Thoracic aorta (tissue), 2 donors: ENCODE data around the gene LAPTM5. TPM values are rescaled to one million over a fixed set of nuclear protein-coding genes. Genes with fewer than 3 reads are reported as not detected.

Experiments
- total RNA-seq, 2 donors: library from RNA; depleted of rRNA; stranded (reverse); fragments of >200 nt; gene quantifications; one replicate each; pipeline versions ENCODE4 v1.1.0 to v1.2.3, GENCODE V29; 2016

Gene LAPTM5
- total RNA-seq, 2 donors from 2014 or later, result 91.0 to 127 TPM

Other genes with a start within 250 kb of the LAPTM5 start
- 1 to 10 TPM in 1 of 2 donors, not detected in 1; 1.5 TPM for gene MATN1, start 34.2 kb downstream of the LAPTM5 start, total RNA-seq
- 10 to 100 TPM; 51.6 to 75.4 TPM for gene SDC3, start 151.0 kb upstream of the LAPTM5 start, total RNA-seq